ENCODE data around the gene SLC6A20.

GRCh38 chr3:45748068-45748467 is 48.3 kb downstream of the SLC6A20 start:
- no peak for TF ChIP-seq CTCF (IDR thresholded peaks at IDR 0.05)
- TF ChIP-seq POLR2A (IDR thresholded peaks at IDR 0.05): no peak

All from ovary (tissue), 3 donors.